NCI-H1417 (cell line): ENCODE results near the gene FN3K.
"Not testable (repeated sequence)": the region's sequence is repeated elsewhere in the genome, so short reads cannot be mapped to it uniquely, and the experiment has no call there.

Experiments
- DNase-seq, 3 experiments: peaks; one replicate each; lab custom pipeline; 2025; lab: John Stamatoyannopoulos, UW

Gene FN3K

DNA sequence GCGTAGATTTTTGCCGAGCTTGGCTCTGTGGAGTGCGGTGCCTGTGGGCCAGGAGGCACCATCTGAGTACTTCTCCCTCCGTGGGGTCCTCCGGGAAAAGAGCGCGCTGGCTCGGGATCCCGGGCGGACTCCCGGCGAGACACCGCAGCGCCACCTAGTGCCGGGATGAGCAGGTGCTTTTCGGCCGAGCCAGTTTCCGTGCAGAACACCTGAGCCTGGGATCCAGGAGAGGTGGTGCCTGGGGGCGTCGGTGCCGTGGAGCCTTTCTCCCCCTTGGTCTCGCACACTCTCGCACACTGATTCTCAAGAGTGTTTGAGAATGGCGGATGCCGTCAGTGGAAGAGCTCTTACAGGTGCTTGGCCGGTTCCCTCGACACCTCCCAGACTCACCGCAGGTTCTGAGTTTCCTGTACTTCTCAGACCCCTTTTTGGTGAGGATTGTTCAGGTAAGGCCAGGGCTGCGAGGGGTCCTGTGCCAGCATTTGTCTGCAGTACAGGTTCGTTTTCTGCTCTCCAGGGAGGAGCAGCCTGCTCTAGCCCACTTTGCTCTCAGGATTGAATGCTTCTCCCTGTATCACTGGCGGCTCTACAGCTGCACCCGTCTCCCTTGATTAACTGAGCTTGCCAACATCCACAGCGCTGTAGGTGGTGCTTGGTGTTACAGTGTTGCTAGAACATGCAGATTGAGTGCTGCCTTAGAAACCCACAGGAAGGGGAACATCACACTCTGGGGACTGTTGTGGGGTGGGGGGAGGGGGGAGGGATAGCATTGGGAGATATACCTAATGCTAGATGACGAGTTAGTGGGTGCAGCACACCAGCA is 39.8 kb downstream of the FN3K start:
- peak; percentile 27 to 80 (median 44) for DNase-seq

DNA sequence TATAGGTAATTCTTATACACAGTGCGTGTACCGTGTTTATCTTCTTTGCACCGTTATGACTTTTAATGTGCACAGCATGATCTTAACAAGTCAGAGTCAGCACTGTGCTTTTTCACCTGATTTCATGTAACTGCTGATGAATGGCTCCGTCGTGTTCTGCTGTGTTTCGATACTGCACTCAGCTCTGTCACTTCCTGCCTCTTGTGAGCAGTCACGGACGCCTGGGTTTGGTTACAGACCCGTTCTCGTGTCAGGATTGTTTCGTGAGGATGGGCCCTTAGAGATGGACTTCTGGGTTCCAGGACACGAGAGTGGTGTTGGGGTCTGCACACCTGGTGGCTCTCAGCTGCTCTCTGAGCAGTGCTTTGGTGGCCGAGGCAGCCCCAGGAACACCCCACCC is 41.0 kb downstream of the FN3K start:
- DNase-seq: no peak

DNA sequence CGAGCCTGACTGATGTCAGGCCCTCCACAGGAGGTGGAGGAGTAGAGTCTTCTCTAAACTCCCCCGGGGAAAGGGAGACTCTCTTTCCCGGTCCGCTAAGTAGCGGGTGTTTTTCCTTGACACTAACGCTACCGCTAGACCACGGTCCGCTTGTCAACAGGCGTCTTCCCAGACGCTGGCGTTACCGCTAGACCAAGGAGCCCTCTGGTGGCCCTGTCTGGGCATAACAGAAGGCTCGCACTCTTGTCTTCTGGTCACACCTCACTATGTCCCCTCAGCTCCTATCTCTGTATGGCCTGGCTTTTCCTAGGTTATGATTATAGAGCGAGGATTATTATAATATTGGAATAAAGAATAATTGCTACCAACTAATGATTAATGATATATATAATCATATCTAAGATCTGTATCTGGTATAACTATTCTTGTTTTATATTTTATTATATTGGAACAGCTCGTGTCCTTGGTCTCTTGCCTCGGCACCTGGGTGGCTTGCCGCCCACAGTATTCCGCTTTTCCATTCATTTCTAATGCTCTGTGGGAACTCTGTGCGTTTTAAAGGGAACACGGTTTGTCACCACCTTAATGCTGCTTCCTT is 42.5 kb downstream of the FN3K start:
- DNase-seq: not testable (repeated sequence)

DNA sequence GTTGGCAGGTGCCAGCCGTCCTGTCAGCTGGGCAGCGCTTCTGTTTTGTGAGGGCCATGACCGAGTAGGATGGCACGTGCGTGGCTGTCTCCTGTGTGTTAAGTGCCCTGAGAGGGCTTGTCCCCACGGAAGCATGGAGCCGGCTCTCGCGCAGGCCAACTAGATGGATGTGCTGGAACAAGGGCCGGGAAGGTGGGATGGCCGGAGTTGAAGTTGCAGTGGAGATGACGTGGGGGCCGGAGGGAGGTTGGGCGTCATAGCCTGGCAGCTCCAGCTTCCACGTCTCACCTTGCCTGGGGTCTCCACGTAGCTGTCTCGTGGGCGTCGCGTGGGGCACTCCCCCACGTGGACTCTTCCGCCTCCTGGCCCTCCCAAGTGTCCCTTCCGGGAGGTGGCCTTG is 44.1 kb downstream of the FN3K start:
- DNase-seq: no peak

DNA sequence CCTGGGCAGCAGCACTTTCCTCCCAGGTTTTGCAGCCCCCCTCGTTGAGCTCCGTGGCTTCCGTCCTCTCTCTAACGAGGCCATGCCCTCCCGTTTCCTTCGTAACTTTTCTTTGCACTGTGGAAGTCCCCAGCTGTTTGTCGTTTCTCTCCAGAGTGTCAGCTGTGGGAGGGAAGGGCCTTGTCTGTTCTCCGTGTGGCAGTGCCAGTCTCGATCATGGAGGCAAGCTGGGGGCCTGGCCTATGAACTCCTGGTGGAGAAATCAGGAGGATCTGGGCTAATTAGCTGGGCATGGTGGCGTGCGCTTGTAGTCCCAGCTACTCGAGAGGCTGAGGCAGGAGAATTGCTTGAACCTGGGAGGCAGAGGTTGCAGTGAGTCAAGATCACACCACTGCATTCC is 44.8 kb downstream of the FN3K start:
- no peak for DNase-seq

DNA sequence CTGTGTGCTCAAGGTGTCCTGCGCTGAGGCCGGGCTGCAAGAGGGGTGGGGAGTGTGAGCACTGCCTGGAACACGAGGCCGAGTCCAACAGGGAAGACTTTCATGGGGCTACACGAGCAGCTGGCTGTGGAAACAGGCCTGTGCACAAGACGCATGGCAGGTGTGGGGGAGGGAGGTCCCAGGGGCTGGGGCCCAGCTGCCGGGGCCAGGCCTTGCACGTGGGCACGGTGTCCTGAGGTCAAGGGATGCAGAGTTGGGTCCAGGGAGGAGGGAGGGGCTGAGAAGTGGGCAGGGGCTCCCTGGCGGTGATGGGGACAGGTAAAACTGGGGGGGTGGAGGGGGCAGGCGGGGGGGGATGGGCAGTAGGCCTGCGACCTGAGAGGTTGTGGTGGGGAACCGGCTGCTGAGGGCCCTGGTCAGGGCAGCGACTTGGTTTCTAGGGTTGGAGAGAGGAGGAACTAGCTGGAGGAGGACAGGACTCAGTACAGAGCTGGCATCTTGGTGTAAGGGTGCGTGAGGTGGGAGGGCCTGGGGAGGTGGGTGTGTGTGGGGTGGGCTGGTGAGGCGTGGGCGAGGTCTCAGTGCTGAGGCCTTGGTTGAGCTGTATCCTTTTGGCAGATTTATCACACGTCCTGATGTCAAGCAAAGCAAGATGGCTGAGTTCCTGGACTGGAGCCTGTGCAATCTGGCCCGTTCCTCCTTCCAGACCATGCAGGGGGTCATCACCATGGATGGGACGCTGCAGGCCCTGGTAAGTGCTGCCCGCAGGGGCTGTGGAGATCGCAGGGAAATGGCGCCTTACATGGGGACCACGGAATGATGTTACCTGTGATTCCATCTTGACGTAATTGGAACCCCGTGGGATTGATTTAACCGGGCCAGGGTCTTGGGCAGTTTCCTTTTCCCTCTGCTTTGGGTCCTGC is 45.8 kb downstream of the FN3K start:
- no peak for DNase-seq

DNA sequence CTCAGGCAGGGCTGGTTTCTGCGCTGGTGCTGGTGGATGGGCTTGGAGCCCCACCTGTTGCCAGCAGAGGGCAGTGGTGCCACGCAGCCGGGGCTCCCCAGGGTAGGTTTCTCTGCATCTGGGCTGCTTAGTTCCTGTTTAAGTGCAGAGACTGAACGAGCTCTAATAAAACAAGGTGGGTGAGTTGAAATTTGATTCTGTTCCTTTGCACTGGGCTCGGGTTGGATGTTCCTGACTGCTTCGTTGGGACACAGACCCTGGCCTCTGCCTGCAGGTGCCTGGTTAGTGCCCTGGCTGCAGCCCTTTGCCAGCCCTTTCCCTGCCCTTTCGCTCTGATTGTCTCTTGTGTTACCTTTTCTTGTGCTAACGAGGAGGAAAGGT is 46.5 kb downstream of the FN3K start:
- peak; percentile 36 to 90 (median 74) for DNase-seq

DNA sequence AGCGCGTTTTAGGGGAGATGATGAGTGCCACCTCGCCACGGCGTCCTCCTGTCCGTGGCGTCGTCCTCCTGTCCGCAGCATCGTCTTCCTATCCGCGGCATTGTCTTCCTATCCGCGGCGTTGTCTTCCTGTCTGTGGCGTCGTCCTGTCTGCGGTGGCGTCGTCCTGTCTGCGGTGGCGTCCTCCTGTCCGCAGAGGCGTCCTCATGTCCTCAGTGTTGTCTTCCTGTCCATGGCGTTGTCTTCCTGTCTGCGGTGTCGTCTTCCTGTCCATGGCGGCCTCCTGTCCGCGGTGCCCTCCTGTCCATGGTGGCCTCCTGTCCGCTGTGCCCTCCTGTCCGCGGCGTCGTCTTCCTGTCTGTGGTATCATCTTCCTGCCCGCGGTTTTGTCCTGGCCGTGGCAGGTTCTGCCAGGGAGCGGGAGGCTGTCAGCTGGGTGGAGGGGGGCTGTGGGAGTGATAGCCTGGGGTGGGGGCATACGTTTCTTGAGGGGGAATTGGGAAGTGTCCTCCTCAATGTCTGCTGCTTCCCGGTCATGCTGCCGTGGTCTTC is 47.3 kb downstream of the FN3K start:
- DNase-seq: no peak

DNA sequence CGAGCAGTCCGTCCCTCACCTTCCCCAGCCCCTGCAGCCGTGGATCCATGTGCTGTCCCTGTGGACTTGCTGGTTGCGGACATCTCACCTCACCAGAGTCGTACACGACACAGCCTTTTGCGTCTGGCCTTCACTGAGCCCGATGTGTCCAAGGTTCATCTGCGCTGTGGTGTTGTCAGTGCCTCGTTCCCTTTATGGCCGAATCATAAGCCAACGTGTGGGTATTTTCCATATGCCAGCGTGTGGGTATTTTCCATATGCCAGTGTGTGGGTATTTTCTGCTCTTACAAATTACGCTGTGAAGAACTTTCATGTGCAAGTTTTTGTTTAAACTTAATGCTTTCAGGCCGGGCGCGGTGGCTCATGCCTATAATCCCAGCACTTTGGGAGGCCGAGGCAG is 48.1 kb downstream of the FN3K start:
- DNase-seq: no peak

DNA sequence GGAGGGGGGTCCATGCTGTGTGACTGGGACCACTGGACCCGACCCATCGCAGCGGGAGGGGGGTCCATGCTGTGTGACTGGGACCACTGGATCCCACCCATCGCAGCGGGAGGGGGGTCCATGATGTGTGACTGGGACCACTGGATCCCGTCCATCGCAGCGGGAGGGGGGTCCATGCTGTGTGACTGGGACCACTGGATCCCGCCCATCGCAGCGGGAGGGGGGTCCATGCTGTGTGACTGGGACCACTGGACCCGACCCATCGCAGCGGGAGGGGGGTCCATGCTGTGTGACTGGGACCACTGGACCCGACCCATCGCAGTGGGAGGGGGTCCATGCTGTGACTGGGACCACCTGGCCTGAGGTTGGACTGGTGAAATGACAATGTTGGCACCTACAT is 50.2 kb downstream of the FN3K start:
- not testable (repeated sequence) for DNase-seq

DNA sequence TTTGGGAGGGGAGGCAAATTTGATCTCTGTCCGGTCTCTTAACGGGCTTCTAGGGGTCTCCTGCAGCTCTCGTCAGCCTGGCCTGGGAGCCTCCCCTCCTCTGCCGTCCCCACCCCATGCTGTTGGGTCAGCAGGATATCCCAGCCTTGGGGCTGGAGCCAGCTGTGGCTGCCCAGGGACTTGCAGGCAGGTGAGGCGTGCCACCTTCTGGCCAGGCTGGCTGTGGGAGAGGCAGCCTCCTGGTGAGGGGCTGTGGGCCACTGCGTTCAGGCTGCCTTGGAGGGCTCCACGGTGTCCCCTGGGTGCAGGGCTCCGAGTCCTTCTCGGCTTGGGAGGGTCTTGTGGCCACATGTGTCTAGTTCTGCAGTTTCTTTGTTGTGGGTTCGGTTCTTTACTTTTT is 51.0 kb downstream of the FN3K start:
- DNase-seq: no peak

DNA sequence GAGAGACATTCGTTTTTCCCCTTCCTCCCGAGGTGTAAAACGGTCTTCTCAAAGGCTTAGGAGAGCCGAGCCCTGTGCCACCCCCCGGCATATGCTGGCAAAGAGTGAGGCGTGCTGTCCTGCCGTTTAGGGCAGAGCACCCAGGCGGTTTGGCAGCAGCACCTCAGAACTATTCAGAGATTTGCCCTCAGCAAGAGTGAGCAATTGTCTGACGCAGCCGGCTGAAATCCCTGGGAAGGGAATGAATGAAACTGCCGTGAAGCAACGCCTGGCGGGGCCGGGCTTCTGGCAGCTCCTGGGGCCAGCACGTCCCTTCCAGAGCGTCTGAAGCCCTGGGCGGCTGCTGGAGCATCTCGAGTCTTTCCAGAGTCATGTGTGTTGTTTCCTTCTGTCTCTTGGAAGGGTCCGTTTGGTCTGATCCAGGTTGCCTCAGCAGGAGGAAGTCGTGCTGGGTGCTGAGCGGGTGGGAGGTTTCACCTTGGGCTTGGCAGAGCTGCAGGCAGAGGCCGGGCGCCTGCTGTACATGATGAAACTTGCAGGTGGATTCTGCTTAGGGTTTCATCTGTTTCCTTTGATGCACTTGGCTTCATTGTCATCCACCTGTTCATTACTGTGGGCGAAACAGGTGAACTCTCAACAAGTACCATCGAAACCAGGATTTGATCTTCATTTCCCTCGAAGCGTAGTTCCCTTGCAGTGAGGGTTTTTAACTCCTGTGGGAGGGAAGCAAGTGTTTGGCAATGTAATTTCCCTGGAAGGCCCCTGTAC is 51.9 kb downstream of the FN3K start:
- DNase-seq: peak in 2 of 3 experiments; percentile 53 to 90

DNA sequence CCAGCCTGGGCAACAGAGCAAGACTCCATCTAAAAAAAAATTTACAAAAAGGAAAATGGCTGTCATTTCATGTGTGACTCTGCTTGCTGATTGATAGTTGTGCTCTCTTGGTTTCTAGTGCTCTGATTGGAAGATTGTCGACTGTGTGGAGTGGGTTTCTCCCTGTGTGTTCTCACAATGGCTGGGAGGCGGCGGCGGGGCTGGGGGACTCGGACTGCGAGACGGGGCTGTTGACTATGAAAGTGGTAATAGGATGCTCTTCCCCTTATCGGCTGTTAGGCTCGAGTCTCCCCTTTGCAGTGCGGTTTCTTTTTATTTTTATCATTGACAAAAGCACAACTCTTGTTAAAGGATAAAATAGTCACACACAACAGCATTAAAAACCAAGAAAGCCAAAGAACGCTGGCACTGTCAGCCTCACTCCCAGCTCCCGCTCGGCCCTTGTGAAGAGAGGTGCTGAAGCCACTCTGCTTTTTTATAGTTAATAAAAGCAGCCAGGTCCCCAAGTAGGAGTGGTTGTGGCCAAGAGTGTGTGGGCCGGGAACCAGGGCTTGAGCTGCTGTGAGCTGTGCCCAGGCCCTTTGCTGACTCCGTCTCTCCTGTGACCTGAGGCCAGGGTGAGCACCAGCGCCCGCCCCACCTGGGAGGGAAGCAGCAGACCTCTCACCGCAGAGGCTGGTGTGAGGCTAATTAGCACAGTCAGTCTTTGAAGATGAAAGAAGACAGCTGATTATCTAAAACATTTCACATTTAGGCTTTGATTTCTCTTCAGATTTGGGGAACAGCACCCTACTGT is 53.0 kb downstream of the FN3K start:
- DNase-seq: peak in 1 of 3 experiments; percentile 66

DNA sequence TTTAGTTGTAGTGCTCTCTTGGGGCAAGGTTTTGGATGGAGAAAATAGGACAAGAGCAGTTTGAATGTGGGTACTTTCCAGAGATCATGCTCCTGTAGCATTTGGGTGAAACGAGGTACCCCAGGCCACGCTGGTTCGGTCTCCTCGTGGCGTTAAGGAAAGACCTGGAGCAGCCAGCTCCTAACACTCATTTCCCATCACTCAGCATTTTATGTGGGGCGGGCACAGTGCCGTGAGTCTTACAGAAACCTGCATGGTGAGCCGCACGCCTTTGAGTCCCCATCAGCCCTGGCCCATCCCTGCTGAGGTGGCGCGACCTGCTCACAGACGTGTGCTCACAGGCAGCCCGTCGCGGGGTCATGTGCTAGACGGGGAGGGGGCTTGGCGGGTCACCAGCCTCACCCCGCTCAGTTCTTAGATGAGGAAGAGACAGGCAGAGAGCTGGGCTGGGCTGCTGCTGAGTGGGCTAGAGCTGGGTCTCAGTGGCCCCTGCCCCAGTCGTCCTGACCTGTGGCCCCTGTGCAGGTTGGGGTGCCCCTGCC is 53.7 kb downstream of the FN3K start:
- peak in 1 of 3 experiments; percentile 34 for DNase-seq

DNA sequence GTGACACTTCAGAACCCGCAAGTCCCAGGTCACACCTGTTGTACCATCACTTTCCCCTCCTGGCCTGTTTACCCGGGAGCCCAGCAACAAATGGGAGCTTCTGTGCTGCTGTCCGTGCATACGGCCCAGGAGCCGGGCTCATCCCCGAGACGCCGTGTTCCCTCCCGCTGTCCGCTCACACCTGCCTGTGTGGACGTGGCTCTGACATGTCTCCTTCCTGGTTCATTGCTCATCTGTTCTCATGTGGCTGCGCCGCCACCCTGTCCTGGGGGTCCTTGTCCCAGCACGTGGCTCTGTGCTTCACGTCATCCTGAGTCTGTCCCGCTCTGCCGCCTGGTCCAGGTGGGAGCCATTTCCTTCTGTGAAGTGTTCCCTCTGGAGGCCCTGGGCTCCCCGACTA is 54.4 kb downstream of the FN3K start:
- DNase-seq: no peak

DNA sequence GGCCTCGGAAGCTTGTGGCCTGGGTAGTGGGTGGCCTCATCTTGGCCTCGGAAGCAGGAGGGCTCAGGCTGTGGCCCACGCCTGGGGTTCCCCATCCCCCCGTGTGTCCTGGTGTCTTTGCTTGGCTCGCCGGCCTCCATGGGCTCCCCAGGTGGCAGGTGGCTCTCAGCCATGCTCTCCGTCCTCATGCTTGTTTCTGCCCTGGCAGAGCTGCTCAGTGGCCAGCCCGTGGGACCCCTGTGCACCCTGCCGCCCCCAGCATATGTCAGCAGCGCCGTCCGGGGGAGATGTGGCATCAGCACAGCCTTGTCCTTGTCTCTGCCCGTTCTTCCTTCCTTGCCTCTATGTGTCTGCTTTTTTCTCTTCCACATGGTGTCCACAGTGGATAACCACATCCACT is 55.0 kb downstream of the FN3K start:
- DNase-seq: no peak

DNA sequence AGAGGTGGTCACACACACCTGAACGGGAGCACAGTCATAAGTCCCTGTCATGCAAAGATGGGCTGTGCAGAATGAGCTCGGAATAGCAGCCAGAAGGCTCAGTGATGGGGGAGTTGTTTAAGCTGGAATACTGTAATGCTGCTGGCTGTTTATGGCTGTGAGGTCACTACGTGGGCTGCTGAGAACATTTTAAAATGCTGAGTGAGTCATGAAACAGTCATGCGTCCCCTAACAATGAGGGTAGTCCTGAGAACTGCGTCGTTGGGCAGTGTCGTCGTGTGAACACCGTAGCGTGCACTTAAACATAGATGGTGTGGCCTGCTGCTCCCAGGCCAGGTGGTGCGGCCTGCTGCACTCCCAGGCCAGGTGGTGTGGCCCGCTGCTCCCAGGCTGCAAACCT is 56.1 kb downstream of the FN3K start:
- DNase-seq: no peak

DNA sequence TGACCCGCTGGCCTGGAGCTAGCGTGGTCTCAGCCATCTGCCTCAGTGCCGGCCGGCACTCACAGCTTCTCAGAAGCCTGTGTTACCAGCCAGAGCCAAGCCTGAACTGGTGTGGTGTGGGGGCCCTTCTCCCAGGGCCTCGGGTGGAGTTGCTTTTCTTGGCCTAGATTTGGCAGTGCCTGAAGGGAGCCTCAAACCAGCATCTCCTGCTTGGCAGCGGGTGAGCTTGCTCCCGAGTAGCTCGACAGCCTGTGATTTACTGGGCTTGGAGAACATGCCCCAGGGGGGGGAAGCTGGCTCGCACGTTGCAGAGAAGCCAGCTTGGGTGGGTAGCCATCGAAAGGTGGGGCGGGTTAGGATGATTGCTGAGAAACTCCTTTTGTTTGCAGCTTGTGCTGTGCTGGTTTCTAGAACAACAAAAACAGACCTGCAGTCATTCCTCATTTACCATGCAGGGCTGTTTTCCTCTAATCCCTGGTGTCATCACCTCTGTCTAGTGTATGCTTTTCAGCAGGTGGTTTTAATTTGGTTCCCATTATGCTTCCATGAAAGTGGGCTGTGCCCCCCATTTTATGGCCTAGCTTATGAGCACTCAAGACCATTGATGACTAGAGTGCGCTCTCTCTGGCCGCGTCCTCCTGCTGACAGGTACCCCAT is 58.7 kb downstream of the FN3K start:
- peak; percentile 69 to 83 (median 72) for DNase-seq

DNA sequence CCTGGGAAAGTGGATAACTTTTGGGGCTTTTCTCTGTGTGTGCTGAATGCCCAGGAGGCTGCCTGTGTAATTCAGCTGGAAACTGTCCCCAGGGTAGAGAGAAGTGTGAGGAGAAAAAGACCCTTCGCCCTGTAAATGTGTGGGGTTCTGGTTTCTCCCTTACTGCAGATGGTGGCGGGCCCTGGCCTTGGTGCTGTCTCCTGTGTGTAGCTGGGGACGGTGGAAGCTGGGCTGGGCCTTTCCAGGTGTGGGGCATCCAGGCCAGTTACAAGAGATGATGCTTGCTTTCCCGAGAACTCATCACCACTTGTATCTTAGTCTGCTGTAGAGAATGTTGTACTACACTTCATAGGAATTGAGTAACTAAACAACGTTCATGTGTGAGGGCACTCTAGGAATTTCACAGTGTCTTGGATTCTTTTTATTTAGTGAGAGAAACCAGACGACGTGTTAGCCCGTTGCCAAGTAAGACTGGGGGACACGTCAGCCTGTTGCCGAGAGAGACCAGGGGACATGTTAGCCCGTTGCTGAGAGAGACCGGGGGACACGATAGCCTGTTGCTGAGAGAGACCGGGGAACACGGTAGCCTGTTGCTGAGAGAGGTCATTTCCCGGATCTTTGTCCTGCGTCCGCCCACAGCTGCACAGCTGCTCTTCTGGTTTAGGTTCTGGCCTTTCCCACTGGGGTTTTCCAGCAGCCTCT is 59.5 kb downstream of the FN3K start:
- DNase-seq: no peak
